Left ventricle myocardium inferior (tissue), 1 donor: ENCODE data around the gene SPINK13. TPM values are rescaled to one million over a fixed set of nuclear protein-coding genes. Genes with fewer than 3 reads are reported as not detected.
"Not testable (repeated sequence)": the region's sequence is repeated elsewhere in the genome, so short reads cannot be mapped to it uniquely, and the experiment has no call there.

Source experiments
- DNase-seq: peaks from one replicate; pipeline ENCODE4 v3.0.0-alpha.2; 2020
- H3K27ac ChIP-seq: fragments of 200-600 bp; replicated peaks from 2 replicates; pipeline ENCODE4 v1.8.0; 2021
- H3K27me3 ChIP-seq: fragments of 200-600 bp; 2 replicates; pipeline ENCODE4 v1.8.0; 2021; ENCODE audit warnings: low read depth
- H3K36me3 ChIP-seq: fragments of 200-600 bp; 2 replicates; pipeline ENCODE4 v1.8.0; 2021
- H3K4me1 ChIP-seq: fragments of 200-600 bp; 2 replicates; pipeline ENCODE4 v1.8.0; 2021
- H3K4me3 ChIP-seq: fragments of 200-600 bp; 2 replicates; pipeline ENCODE4 v1.8.0; 2021; ENCODE audit warnings: mild to moderate bottlenecking, moderate library complexity
- H3K9me3 ChIP-seq: fragments of 200-600 bp; replicated peaks from 2 replicates; pipeline ENCODE4 v1.8.0; 2021
- intact Hi-C: fragments of 100-400 bp; cut with micrococcal nuclease; formaldehyde crosslinking; loops from one replicate; pipeline ENCODE4 v1.11.0; 2022
- total RNA-seq: library from RNA; stranded (reverse); fragmentation: NEBNext Ultra II Directional; extraction: Animal tissue kit (Norgen Biotek cat#: 25700); gene quantifications from one replicate; pipeline ENCODE4 v1.2.1, GENCODE V29; 2021
- TF ChIP-seq, protein P1 (sequence below): fragments of 200-600 bp; IDR thresholded peaks from 2 replicates; pipeline ENCODE4 v1.8.0; 2021; ENCODE audit warnings: antibody characterized with exemption, mild to moderate bottlenecking, borderline replicate concordance
- donor health status: DM: no; HTN: yes; CAD: no; lungs with severe emphysema.

Gene SPINK13
- total RNA-seq, 1 donor from 2014 or later: not detected

DNA sequence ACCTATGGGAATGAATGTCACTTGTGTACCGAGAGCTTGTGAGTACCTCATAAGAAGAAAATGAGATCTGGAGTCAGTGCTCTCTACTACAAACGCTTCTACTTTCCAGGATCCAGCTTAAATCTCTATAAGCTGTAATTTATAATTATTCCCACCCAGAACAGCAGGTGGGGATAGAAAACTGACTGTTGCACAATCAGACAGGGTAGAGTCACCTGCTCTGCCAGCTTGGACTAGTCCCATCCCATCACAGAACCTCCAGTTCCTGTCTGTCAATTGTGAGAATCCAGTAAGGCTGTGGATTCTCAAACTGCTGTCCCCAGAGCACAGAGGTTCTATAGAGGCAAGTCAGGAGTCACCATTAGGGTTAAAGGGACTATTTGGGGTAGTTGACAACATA is 45.6 kb downstream of the SPINK13 start:
- TF ChIP-seq, protein P1, sequence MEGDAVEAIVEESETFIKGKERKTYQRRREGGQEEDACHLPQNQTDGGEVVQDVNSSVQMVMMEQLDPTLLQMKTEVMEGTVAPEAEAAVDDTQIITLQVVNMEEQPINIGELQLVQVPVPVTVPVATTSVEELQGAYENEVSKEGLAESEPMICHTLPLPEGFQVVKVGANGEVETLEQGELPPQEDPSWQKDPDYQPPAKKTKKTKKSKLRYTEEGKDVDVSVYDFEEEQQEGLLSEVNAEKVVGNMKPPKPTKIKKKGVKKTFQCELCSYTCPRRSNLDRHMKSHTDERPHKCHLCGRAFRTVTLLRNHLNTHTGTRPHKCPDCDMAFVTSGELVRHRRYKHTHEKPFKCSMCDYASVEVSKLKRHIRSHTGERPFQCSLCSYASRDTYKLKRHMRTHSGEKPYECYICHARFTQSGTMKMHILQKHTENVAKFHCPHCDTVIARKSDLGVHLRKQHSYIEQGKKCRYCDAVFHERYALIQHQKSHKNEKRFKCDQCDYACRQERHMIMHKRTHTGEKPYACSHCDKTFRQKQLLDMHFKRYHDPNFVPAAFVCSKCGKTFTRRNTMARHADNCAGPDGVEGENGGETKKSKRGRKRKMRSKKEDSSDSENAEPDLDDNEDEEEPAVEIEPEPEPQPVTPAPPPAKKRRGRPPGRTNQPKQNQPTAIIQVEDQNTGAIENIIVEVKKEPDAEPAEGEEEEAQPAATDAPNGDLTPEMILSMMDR: no peak
- Histone ChIP-seq H3K27me3 (no peaks in the 10 kb centered on the region), H3K4me3 (no peak overlapping the region), H3K36me3 (no peaks in the 10 kb centered on the region), H3K27ac (no peak overlapping the region), H3K9me3 (no peaks in the 10 kb centered on the region), H3K4me1 (peaks cover 11% of the 10 kb centered on the region)
- intact Hi-C loops: no loop called here
- no peak for DNase-seq

DNA sequence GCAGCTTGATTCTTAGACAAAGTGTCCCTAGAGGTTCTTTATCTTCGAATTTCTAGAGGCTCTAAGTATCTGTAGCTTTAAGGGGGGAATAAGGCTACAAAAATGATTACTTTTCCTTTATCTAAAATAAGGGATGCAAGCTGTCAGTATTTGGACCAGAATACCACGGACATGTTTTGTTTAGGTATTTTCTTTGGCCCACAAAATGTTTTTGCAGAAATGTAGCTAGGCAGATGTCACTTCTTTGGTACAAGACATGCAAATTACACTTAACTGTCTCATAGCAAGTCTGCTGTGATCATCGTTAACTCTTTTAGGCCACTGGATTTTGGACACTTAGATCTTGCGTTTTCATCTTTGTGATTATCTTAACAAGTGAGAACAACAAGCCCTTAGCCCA is 46.1 kb downstream of the SPINK13 start:
- peak overlapping the region; percentile 43 for H3K27ac ChIP-seq
- H3K27me3 ChIP-seq: no peaks in the 10 kb centered on the region
- intact Hi-C loops: no loop called here
- no peak for DNase-seq
- TF ChIP-seq, protein P1: no peak
- no peaks in the 10 kb centered on the region for H3K9me3 ChIP-seq
- H3K36me3 ChIP-seq: no peaks in the 10 kb centered on the region
- H3K4me1 ChIP-seq: peaks cover 11% of the 10 kb centered on the region
- H3K4me3 ChIP-seq: no peak overlapping the region

DNA sequence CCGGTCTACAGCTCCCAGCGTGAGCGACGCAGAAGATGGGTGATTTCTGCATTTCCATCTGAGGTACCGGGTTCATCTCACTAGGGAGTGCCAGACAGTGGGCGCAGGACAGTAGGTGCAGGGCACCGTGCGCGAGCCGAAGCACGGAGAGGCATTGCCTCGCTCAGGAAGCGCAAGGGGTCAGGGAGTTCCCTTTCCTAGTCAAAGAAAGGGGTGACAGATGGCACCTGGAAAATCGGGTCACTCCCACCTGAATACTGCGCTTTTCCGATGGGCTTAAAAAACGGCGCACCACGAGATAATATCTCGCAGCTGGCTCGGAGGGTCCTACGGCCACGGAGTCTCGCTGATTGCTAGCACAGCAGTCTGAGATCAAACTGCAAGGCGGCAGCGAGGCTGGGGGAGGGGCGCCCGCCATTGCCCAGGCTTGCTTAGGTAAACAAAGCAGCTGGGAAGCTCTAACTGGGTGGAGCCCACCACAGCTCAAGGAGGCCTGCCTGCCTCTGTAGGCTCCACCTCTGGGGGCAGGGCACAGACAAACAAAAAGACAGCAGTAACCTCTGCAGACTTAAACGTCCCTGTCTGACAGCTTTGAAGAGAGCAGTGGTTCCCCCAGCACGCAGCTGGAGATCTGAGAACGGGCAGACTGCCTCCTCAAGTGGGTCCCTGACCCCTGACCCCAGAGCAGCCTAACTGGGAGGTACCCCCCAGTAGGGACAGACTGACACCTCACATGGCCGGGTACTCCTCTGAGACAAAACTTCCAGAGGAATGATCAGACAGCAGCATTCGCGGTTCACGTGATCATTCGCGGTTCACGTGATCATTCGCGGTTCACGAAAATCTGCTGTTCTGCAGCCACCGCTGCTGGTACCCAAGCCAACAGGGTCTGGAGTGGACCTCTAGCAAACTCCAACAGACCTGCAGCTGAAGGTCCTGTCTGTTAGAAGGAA is 51.7 kb downstream of the SPINK13 start:
- H3K4me3 ChIP-seq: peak overlapping the region; percentile 57
- H3K4me1 ChIP-seq, intact Hi-C loops: not testable (repeated sequence)

DNA sequence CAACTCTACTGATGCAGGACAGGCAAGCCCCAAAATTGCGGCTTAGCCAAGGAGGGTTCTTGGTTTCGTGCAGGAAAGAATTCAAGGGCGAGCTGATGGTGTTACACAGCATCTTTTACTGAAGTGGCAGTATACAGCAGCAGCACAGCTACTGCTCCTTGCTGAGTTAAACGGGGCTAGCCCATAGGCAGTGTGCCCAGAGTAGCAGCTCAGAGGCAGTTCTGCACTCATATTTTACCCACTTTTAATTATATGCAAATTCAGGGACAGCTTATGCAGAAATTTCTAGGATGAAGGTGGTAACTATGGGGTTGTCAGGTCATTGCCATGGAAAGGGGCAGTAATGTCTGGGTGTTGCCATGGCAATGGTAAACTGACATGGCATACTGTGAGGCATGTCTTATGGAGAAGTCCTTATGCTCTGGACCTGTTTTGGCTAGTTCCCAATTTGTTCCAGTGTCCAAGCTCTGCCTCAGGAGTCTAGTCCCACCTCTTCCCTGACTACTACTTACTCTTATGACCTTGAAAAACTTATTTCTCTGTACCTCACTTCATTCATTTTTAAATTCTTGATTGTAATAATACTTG is 64.8 kb downstream of the SPINK13 start:
- Histone ChIP-seq H3K9me3 (peaks cover under 1% of the 10 kb centered on the region), H3K27ac (no peak overlapping the region), H3K27me3 (no peaks in the 10 kb centered on the region), H3K4me3 (no peak overlapping the region), H3K36me3 (peaks cover 9% of the 10 kb centered on the region), H3K4me1 (no peaks in the 10 kb centered on the region)
- intact Hi-C loops: no loop called here
- TF ChIP-seq, protein P1: no peak
- DNase-seq: no peak

More for the DNA sequence above, 51.7 kb downstream of the SPINK13 start:
- H3K36me3 ChIP-seq, H3K9me3 ChIP-seq, DNase-seq, H3K27me3 ChIP-seq: not testable (repeated sequence)
- H3K27ac ChIP-seq: peak overlapping the region; percentile 19

DNA sequence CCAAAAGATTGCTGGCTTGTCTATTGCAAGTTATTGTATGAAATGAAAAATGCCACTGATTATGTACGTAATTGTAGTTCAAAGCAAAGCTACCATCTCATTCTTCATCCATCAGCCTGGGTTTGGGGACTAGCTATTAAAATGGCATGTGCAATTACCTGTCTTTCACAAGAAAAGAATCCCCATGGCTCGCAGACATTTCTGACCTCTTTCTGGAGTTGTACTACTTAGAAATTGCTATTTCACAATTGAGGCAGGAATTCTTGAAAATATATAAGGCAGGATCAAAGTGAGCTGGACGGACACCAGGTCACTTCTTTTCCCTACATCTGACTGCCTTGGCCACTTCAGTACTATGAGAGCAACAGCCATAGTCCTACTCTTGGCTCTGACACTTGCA is 66.7 kb downstream of the SPINK13 start, which contains the start of gene SPINK9:
SPINK9 (plus strand) TSS at position 301 of the 400 bp plus-strand sequence; CDS start at position 356, 55 bp downstream.
- Histone ChIP-seq H3K27ac (no peak within 1 kb of the TSS), H3K4me1 (no peaks in the 10 kb centered on the region), H3K36me3 (peaks cover 9% of the 10 kb centered on the region), H3K4me3 (no peak within 1 kb of the TSS), H3K27me3 (no peaks in the 10 kb centered on the region), H3K9me3 (no peaks in the 10 kb centered on the region)
- intact Hi-C loops: no loop called here
- TF ChIP-seq, protein P1: no peak
- DNase-seq: no peak

Other genes with a start within 250 kb of the SPINK13 start
- 0.47 TPM for gene SPINK5, start 204.8 kb upstream of the SPINK13 start, total RNA-seq
- gene SPINK14, start 100.2 kb upstream of the SPINK13 start, total RNA-seq: not detected
- gene SPINK6, start 65.8 kb upstream of the SPINK13 start, total RNA-seq: not detected
- gene MARCOL, start 30.3 kb upstream of the SPINK13 start, total RNA-seq: not detected
- gene SPINK7, start 43.6 kb downstream of the SPINK13 start, total RNA-seq: not detected
- not detected for gene SPINK9, start 66.8 kb downstream of the SPINK13 start, total RNA-seq
- 38.0 TPM for gene FBXO38, start 115.2 kb downstream of the SPINK13 start, total RNA-seq